WTC11 (cell line): ENCODE results near the gene RGSL1.

Experiments used
- AFF4 ChIP-seq: sonication (generic); formaldehyde crosslinking; IDR thresholded peaks from 2 replicates; pipeline ENCODE4 v1.8.1; 2023; ENCODE audit warnings: mild to moderate bottlenecking, missing genetic modification reagents, borderline replicate concordance
- CREM ChIP-seq: sonication (generic); formaldehyde crosslinking; IDR thresholded peaks from 2 replicates; pipeline ENCODE4 v1.8.1; 2022; ENCODE audit warnings: mild to moderate bottlenecking, missing genetic modification reagents, moderate library complexity
- CTCF ChIP-seq: fragments of 200-600 bp; IDR thresholded peaks from 2 replicates; pipeline ENCODE4 v1.8.0; 2022; ENCODE audit warnings: antibody characterized with exemption
- FOXP4 ChIP-seq: sonication (generic); formaldehyde crosslinking; IDR thresholded peaks from 2 replicates; pipeline ENCODE4 v1.8.0; 2022; ENCODE audit warnings: mild to moderate bottlenecking, missing genetic modification reagents
- HMGXB4 ChIP-seq: sonication (generic); formaldehyde crosslinking; IDR thresholded peaks from 2 replicates; pipeline ENCODE4 v1.8.1; 2023; ENCODE audit warnings: mild to moderate bottlenecking, moderate library complexity, missing genetic modification reagents
- NFYB ChIP-seq: sonication (generic); formaldehyde crosslinking; conservative IDR thresholded peaks from 2 replicates; pipeline ENCODE4 v1.8.0; 2022; ENCODE audit warnings: low read depth, missing genetic modification reagents
- ZNF512 ChIP-seq: sonication (generic); formaldehyde crosslinking; IDR thresholded peaks from 2 replicates; pipeline ENCODE4 v1.8.1; 2022; ENCODE audit warnings: missing genetic modification reagents, borderline replicate concordance

GRCh38 chr1:182549811-182550210, 99.9 kb downstream of the RGSL1 start:
- no peak for TF ChIP-seq FOXP4 (CRISPR knock-in tag)
- TF ChIP-seq CTCF = no peak
- TF ChIP-seq AFF4 (CRISPR knock-in tag) = no peak
- no peak for TF ChIP-seq ZNF512 (CRISPR knock-in tag)
- TF ChIP-seq NFYB (CRISPR knock-in tag) = no peak
- TF ChIP-seq HMGXB4 = no peak
- no peak for TF ChIP-seq CREM (CRISPR knock-in tag)
